ENCODE results near the gene MAGI2. TPM values are rescaled to one million over a fixed set of nuclear protein-coding genes. Genes with fewer than 3 reads are reported as not detected.

Gene MAGI2
- total and polyA plus RNA-seq, 2 experiments from 2014 or later, result 10.4 to 26.4 TPM

DNA sequence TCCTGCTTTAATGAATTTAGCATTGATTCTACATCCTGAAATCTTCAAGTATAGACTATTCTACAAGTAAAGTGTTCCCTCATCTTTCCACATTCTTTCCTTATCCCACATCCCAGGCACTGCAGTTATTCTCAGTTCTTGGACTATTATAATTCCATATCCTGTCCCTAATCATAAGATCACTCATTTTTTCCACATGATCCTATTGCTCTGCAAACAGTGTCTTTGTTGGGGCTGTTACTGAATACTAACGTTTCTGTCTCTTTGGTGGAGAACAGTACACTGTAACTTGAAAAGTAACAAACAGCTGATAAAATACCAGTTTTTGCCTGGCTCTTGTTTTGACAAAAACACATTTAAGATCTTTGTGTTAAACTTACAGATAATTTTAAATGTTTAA is 769.9 kb downstream of the MAGI2 start:
- DNase-seq (ENCODE audit: low spot score) (no peak), ATAC-seq (no peak)
- Mint-ChIP-seq H3K27me3 (ENCODE audit: insufficient read depth, low read depth, poor library complexity) (no peaks in the 10 kb centered on the region), H3K9me3 (no peaks in the 10 kb centered on the region), H3K4me1 (peaks cover 15% of the 10 kb centered on the region), H3K4me3 (no peak overlapping the region), H3K36me3 (ENCODE audit: low read depth) (no peaks in the 10 kb centered on the region), H3K27ac (no peak overlapping the region)
- TF ChIP-seq NANOG (IDR thresholded peaks at IDR 0.05; ENCODE audit: borderline replicate concordance), result no peak
- no peak for TF ChIP-seq ZNF331 (CRISPR knock-in tag; IDR thresholded peaks at IDR 0.05; ENCODE audit: low read depth)
- no peak for TF ChIP-seq EZH2phosphoT487 (IDR thresholded peaks at IDR 0.05; ENCODE audit: unreplicated experiment)
- TF ChIP-seq CREB1 (CRISPR knock-in tag; IDR thresholded peaks at IDR 0.05; ENCODE audit: low read depth), result no peak
- TF ChIP-seq STAT1 (IDR thresholded peaks at IDR 0.05; ENCODE audit: unreplicated experiment), result no peak
- TF ChIP-seq, protein P1, sequence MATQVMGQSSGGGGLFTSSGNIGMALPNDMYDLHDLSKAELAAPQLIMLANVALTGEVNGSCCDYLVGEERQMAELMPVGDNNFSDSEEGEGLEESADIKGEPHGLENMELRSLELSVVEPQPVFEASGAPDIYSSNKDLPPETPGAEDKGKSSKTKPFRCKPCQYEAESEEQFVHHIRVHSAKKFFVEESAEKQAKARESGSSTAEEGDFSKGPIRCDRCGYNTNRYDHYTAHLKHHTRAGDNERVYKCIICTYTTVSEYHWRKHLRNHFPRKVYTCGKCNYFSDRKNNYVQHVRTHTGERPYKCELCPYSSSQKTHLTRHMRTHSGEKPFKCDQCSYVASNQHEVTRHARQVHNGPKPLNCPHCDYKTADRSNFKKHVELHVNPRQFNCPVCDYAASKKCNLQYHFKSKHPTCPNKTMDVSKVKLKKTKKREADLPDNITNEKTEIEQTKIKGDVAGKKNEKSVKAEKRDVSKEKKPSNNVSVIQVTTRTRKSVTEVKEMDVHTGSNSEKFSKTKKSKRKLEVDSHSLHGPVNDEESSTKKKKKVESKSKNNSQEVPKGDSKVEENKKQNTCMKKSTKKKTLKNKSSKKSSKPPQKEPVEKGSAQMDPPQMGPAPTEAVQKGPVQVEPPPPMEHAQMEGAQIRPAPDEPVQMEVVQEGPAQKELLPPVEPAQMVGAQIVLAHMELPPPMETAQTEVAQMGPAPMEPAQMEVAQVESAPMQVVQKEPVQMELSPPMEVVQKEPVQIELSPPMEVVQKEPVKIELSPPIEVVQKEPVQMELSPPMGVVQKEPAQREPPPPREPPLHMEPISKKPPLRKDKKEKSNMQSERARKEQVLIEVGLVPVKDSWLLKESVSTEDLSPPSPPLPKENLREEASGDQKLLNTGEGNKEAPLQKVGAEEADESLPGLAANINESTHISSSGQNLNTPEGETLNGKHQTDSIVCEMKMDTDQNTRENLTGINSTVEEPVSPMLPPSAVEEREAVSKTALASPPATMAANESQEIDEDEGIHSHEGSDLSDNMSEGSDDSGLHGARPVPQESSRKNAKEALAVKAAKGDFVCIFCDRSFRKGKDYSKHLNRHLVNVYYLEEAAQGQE (IDR thresholded peaks at IDR 0.05; ENCODE audit: unreplicated experiment), result no peak
- TF ChIP-seq EZH2 (IDR thresholded peaks at IDR 0.05; ENCODE audit: low read depth, unreplicated experiment), result no peak
- no peak for TF ChIP-seq ZNF114 (CRISPR knock-in tag; IDR thresholded peaks at IDR 0.05)
- TF ChIP-seq POLR2AphosphoS5 (IDR thresholded peaks at IDR 0.05; ENCODE audit: low read depth), result no peak
- TF ChIP-seq, protein P2, sequence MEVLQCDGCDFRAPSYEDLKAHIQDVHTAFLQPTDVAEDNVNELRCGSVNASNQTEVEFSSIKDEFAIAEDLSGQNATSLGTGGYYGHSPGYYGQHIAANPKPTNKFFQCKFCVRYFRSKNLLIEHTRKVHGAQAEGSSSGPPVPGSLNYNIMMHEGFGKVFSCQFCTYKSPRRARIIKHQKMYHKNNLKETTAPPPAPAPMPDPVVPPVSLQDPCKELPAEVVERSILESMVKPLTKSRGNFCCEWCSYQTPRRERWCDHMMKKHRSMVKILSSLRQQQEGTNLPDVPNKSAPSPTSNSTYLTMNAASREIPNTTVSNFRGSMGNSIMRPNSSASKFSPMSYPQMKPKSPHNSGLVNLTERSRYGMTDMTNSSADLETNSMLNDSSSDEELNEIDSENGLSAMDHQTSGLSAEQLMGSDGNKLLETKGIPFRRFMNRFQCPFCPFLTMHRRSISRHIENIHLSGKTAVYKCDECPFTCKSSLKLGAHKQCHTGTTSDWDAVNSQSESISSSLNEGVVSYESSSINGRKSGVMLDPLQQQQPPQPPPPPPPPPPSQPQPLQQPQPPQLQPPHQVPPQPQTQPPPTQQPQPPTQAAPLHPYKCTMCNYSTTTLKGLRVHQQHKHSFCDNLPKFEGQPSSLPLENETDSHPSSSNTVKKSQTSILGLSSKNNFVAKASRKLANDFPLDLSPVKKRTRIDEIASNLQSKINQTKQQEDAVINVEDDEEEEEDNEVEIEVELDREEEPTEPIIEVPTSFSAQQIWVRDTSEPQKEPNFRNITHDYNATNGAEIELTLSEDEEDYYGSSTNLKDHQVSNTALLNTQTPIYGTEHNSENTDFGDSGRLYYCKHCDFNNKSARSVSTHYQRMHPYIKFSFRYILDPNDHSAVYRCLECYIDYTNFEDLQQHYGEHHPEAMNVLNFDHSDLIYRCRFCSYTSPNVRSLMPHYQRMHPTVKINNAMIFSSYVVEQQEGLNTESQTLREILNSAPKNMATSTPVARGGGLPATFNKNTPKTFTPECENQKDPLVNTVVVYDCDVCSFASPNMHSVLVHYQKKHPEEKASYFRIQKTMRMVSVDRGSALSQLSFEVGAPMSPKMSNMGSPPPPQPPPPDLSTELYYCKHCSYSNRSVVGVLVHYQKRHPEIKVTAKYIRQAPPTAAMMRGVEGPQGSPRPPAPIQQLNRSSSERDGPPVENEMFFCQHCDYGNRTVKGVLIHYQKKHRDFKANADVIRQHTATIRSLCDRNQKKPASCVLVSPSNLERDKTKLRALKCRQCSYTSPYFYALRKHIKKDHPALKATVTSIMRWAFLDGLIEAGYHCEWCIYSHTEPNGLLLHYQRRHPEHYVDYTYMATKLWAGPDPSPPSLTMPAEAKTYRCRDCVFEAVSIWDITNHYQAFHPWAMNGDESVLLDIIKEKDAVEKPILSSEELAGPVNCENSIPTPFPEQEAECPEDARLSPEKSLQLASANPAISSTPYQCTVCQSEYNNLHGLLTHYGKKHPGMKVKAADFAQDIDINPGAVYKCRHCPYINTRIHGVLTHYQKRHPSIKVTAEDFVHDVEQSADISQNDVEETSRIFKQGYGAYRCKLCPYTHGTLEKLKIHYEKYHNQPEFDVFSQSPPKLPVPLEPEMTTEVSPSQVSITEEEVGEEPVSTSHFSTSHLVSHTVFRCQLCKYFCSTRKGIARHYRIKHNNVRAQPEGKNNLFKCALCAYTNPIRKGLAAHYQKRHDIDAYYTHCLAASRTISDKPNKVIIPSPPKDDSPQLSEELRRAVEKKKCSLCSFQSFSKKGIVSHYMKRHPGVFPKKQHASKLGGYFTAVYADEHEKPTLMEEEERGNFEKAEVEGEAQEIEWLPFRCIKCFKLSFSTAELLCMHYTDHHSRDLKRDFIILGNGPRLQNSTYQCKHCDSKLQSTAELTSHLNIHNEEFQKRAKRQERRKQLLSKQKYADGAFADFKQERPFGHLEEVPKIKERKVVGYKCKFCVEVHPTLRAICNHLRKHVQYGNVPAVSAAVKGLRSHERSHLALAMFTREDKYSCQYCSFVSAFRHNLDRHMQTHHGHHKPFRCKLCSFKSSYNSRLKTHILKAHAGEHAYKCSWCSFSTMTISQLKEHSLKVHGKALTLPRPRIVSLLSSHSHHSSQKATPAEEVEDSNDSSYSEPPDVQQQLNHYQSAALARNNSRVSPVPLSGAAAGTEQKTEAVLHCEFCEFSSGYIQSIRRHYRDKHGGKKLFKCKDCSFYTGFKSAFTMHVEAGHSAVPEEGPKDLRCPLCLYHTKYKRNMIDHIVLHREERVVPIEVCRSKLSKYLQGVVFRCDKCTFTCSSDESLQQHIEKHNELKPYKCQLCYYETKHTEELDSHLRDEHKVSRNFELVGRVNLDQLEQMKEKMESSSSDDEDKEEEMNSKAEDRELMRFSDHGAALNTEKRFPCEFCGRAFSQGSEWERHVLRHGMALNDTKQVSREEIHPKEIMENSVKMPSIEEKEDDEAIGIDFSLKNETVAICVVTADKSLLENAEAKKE (CRISPR knock-in tag; IDR thresholded peaks at IDR 0.05), result no peak
- TF ChIP-seq JUNB (IDR thresholded peaks at IDR 0.05; ENCODE audit: unreplicated experiment), result no peak
- TF ChIP-seq, protein P3, sequence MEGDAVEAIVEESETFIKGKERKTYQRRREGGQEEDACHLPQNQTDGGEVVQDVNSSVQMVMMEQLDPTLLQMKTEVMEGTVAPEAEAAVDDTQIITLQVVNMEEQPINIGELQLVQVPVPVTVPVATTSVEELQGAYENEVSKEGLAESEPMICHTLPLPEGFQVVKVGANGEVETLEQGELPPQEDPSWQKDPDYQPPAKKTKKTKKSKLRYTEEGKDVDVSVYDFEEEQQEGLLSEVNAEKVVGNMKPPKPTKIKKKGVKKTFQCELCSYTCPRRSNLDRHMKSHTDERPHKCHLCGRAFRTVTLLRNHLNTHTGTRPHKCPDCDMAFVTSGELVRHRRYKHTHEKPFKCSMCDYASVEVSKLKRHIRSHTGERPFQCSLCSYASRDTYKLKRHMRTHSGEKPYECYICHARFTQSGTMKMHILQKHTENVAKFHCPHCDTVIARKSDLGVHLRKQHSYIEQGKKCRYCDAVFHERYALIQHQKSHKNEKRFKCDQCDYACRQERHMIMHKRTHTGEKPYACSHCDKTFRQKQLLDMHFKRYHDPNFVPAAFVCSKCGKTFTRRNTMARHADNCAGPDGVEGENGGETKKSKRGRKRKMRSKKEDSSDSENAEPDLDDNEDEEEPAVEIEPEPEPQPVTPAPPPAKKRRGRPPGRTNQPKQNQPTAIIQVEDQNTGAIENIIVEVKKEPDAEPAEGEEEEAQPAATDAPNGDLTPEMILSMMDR (conservative IDR thresholded peaks at IDR 0.05; ENCODE audit: low read depth in 2 of 2), result no peak
- TF ChIP-seq, protein P4, sequence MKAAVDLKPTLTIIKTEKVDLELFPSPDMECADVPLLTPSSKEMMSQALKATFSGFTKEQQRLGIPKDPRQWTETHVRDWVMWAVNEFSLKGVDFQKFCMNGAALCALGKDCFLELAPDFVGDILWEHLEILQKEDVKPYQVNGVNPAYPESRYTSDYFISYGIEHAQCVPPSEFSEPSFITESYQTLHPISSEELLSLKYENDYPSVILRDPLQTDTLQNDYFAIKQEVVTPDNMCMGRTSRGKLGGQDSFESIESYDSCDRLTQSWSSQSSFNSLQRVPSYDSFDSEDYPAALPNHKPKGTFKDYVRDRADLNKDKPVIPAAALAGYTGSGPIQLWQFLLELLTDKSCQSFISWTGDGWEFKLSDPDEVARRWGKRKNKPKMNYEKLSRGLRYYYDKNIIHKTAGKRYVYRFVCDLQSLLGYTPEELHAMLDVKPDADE (IDR thresholded peaks at IDR 0.05), result no peak
- H3F3A ChIP-seq (replicated peaks; ENCODE audit: low read depth), result no peaks in the 10 kb centered on the region
- no peak overlapping the region for H3K27ac ChIP-seq (ENCODE audit: low read depth)
- no peaks in the 10 kb centered on the region for H3K9me2 ChIP-seq (ENCODE audit: insufficient read depth)
- H3K4me1 ChIP-seq (ENCODE audit: insufficient read depth), result peaks cover 4% of the 10 kb centered on the region; the same call in 1 of the 2 replicates
- H3K27me3 ChIP-seq (ENCODE audit: insufficient read depth), result no peaks in the 10 kb centered on the region
- H3K4me3 ChIP-seq, result no peak overlapping the region
- no peaks in the 10 kb centered on the region for H3K36me3 ChIP-seq (ENCODE audit: insufficient read depth)
- peaks cover 4% of the 10 kb centered on the region; the same call in 1 of the 2 replicates for H4K20me1 ChIP-seq (replicated peaks; ENCODE audit: insufficient read depth)
- H3K79me2 ChIP-seq (replicated peaks; ENCODE audit: insufficient read depth), result 0 out of 2 replicates have a peak, but pooled peaks cover 3% of the 10 kb centered on the region
- H2AFZ ChIP-seq, result no peak overlapping the region
- no peak overlapping the region for H3K4me2 ChIP-seq
